HepG2 (cell line): Measurements from ENCODE around the gene DOK7.

Source experiments
- BHLHE40 ChIP-seq: IDR thresholded peaks from 2 replicates; pipeline ENCODE4 v1.6.1; 2011; ENCODE audit warnings: low read length, improper control_type of control experiment
- CTCF ChIP-seq: sonication (generic); formaldehyde crosslinking; IDR thresholded peaks from 2 replicates; pipeline ENCODE4 v1.5.0; 2020; ENCODE audit warnings: mild to moderate bottlenecking, missing genetic modification reagents, moderate library complexity
- EP300 ChIP-seq, 3 experiments: sonication (generic) in 1 of 3; formaldehyde crosslinking in 1 of 3; IDR thresholded peaks; 2 replicates each; pipeline versions ENCODE4 v1.5.1 to v1.6.1; 2011 to 2020; ENCODE audit warnings: low read depth in 2 of 3, low read length in 2 of 3, borderline replicate concordance in 1 of 3, improper control_type of control experiment in 1 of 3, mild to moderate bottlenecking in 1 of 3, missing genetic modification reagents in 1 of 3, moderate library complexity in 1 of 3
- GLMP ChIP-seq: sonication (generic); formaldehyde crosslinking; IDR thresholded peaks from 2 replicates; pipeline ENCODE4 v1.9.0; 2021; ENCODE audit warnings: missing genetic modification reagents, mild to moderate bottlenecking, borderline replicate concordance
- HIVEP1 ChIP-seq: sonication (generic); formaldehyde crosslinking; IDR thresholded peaks from 2 replicates; pipeline ENCODE4 v1.4.0; 2020; ENCODE audit warnings: mild to moderate bottlenecking, missing genetic modification reagents
- HMG20B ChIP-seq: conservative IDR thresholded peaks from 2 replicates; pipeline ENCODE4 v1.6.1; 2016; ENCODE audit warnings: missing genetic modification reagents, missing compliant biosample characterization
- PHF20 ChIP-seq: sonication (generic); formaldehyde crosslinking; IDR thresholded peaks from 2 replicates; pipeline ENCODE4 v1.5.0; 2020; ENCODE audit warnings: mild to moderate bottlenecking, missing genetic modification reagents
- SP2 ChIP-seq: sonication (generic); formaldehyde crosslinking; IDR thresholded peaks from 2 replicates; pipeline ENCODE4 v1.5.1; 2020; ENCODE audit warnings: mild to moderate bottlenecking, missing genetic modification reagents
- TAF1 ChIP-seq: sonication (generic); formaldehyde crosslinking; IDR thresholded peaks from 2 replicates; pipeline ENCODE4 v1.4.0; 2020; ENCODE audit warnings: missing genetic modification reagents
- ZNF354B ChIP-seq: sonication (generic); formaldehyde crosslinking; IDR thresholded peaks from 2 replicates; pipeline ENCODE4 v1.8.0; 2022; ENCODE audit warnings: mild to moderate bottlenecking, missing genetic modification reagents
- TF ChIP-seq, protein P1 (sequence below): sonication (generic); formaldehyde crosslinking; IDR thresholded peaks from 2 replicates; pipeline ENCODE4 v1.5.1; 2020; ENCODE audit warnings: missing genetic modification reagents, mild to moderate bottlenecking, borderline replicate concordance
- TF ChIP-seq, protein P2 (sequence below): sonication (generic); formaldehyde crosslinking; IDR thresholded peaks from 2 replicates; pipeline ENCODE4 v1.4.0; 2020; ENCODE audit warnings: missing genetic modification reagents

DNA sequence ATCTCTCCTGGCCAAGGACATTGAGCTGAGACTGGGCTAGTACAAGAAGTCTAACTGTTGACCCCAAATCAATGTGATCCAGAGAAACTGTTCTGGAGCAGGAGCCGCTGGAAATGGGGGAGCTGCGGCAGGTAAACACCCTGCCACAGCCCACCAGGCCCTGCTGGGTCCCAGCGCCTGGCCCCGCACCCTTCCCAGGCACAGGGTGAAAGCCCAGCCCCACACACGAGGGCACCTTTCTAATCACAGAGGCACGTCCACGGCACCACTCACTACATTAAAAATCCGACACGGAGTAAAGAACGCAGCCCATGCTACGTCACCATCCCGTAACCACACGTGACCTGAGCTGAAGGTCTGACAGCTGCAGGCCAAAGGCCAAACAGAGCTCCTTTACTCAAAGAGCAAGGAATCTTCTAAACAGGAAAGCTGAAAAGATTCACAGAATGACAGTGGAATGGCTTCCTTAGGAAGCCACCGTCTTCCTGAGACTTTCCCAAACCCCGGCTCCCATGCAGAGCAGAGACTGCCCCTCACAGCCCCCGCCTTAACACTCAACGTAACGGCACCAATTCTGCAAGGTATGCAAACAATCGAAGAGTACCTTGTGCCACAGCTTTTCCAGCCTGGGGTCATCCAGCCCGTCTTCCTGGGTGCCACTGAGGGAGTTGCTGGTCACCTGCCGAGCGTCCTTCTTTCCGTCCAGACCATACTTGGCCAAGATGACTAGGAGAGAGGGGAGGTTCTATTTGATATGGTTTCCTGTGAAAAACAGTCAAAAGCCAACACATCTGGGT lies 56.6 kb downstream of the DOK7 start:
- TF ChIP-seq, protein P1, sequence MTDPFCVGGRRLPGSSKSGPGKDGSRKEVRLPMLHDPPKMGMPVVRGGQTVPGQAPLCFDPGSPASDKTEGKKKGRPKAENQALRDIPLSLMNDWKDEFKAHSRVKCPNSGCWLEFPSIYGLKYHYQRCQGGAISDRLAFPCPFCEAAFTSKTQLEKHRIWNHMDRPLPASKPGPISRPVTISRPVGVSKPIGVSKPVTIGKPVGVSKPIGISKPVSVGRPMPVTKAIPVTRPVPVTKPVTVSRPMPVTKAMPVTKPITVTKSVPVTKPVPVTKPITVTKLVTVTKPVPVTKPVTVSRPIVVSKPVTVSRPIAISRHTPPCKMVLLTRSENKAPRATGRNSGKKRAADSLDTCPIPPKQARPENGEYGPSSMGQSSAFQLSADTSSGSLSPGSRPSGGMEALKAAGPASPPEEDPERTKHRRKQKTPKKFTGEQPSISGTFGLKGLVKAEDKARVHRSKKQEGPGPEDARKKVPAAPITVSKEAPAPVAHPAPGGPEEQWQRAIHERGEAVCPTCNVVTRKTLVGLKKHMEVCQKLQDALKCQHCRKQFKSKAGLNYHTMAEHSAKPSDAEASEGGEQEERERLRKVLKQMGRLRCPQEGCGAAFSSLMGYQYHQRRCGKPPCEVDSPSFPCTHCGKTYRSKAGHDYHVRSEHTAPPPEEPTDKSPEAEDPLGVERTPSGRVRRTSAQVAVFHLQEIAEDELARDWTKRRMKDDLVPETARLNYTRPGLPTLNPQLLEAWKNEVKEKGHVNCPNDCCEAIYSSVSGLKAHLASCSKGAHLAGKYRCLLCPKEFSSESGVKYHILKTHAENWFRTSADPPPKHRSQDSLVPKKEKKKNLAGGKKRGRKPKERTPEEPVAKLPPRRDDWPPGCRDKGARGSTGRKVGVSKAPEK (CRISPR knock-in tag): no peak
- TF ChIP-seq PHF20 (no peak), HIVEP1 (CRISPR knock-in tag) (no peak), HMG20B (CRISPR knock-in tag) (no peak), GLMP (CRISPR knock-in tag) (no peak), CTCF (CRISPR knock-in tag) (no peak), BHLHE40 (no peak), ZNF354B (CRISPR knock-in tag) (no peak), TAF1 (CRISPR knock-in tag) (no peak), SP2 (no peak), EP300 (IDR thresholded peaks at IDR 0.05; ENCODE audit: low read depth in 2 of 2, low read length in 2 of 2) (no peak), EP300 (CRISPR knock-in tag; IDR thresholded peaks at IDR 0.05; ENCODE audit: borderline replicate concordance) (no peak)
- TF ChIP-seq, protein P2, sequence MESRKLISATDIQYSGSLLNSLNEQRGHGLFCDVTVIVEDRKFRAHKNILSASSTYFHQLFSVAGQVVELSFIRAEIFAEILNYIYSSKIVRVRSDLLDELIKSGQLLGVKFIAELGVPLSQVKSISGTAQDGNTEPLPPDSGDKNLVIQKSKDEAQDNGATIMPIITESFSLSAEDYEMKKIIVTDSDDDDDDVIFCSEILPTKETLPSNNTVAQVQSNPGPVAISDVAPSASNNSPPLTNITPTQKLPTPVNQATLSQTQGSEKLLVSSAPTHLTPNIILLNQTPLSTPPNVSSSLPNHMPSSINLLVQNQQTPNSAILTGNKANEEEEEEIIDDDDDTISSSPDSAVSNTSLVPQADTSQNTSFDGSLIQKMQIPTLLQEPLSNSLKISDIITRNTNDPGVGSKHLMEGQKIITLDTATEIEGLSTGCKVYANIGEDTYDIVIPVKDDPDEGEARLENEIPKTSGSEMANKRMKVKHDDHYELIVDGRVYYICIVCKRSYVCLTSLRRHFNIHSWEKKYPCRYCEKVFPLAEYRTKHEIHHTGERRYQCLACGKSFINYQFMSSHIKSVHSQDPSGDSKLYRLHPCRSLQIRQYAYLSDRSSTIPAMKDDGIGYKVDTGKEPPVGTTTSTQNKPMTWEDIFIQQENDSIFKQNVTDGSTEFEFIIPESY (CRISPR knock-in tag): no peak
